CD8-positive, alpha-beta memory T cell (primary cell): Measurements from ENCODE around the gene KRIT1. TPM values are rescaled to one million over a fixed set of nuclear protein-coding genes. Genes with fewer than 3 reads are reported as not detected.

Experiments
- CTCF ChIA-PET: fragments of 350-600 bp; sonication (Branson Sonifier 250); formaldehyde crosslinking; loops from one replicate; lab custom pipeline; 2021; ENCODE audit warnings: antibody characterized with exemption; lab: Charles Lee
- POLR2A ChIA-PET: fragments of 350-600 bp; sonication (Branson Sonifier 250); formaldehyde crosslinking; loops from one replicate; lab custom pipeline; 2021; ENCODE audit warnings: antibody characterized with exemption; lab: Charles Lee
- DNase-seq, 5 donors: peaks; one replicate each; pipeline versions ENCODE4 v3.0.0 to v3.0.0-alpha.2; 2020 to 2022; ENCODE audit warnings: mixed read lengths in 1 of 5
- H3K27ac ChIP-seq: one replicate; pipeline ENCODE4 v1.7.0; 2013; ENCODE audit warnings: low read depth, mild to moderate bottlenecking, low read length, moderate library complexity
- H3K27me3 ChIP-seq: 2 replicates; pipeline ENCODE4 v1.7.0; 2013; ENCODE audit warnings: low read length, mild to moderate bottlenecking; ENCODE audit not compliant: insufficient read depth, poor library complexity, severe bottlenecking
- H3K36me3 ChIP-seq: 2 replicates; pipeline ENCODE4 v1.7.0; 2013; ENCODE audit warnings: mild to moderate bottlenecking, low read length, moderate library complexity; ENCODE audit not compliant: insufficient read depth
- H3K4me1 ChIP-seq: 2 replicates; pipeline ENCODE4 v1.7.0; 2013; ENCODE audit warnings: mild to moderate bottlenecking, low read length, moderate library complexity; ENCODE audit not compliant: insufficient read depth
- H3K4me3 ChIP-seq: 2 replicates; pipeline ENCODE4 v1.7.0; 2013; ENCODE audit warnings: mild to moderate bottlenecking, low read length
- H3K9me3 ChIP-seq: 2 replicates; pipeline ENCODE4 v1.7.0; 2013; ENCODE audit warnings: mild to moderate bottlenecking, low read length
- H3K27ac Mint-ChIP-seq, 8 donors: one replicate each; pipeline ENCODE4 v1.8.0; 2020 to 2021; ENCODE audit warnings: mixed read lengths in 8 of 8, mild to moderate bottlenecking in 6 of 8, inconsistent platforms in 3 of 8, moderate library complexity in 3 of 8
- H3K27me3 Mint-ChIP-seq, 2 donors: one replicate each; pipeline ENCODE4 v1.8.0; 2020 to 2021; ENCODE audit warnings: mixed read lengths in 2 of 2, mild to moderate bottlenecking in 1 of 2, moderate library complexity in 1 of 2
- H3K36me3 Mint-ChIP-seq, 3 donors: one replicate each; pipeline ENCODE4 v1.8.0; 2020 to 2021; ENCODE audit warnings: mixed read lengths in 3 of 3, inconsistent platforms in 1 of 3, mild to moderate bottlenecking in 1 of 3
- H3K4me1 Mint-ChIP-seq, 3 donors: one replicate each; pipeline ENCODE4 v1.8.0; 2020 to 2021; ENCODE audit warnings: mixed read lengths in 3 of 3, inconsistent platforms in 1 of 3, mild to moderate bottlenecking in 1 of 3
- H3K4me3 Mint-ChIP-seq, 7 donors: one replicate each; pipeline ENCODE4 v1.8.0; 2020 to 2021; ENCODE audit warnings: mixed read lengths in 7 of 7, mild to moderate bottlenecking in 6 of 7, moderate library complexity in 4 of 7, inconsistent platforms in 2 of 7
- H3K9me3 Mint-ChIP-seq, 5 donors: one replicate each; pipeline ENCODE4 v1.8.0; 2020 to 2022; ENCODE audit warnings: mixed read lengths in 5 of 5, mild to moderate bottlenecking in 3 of 5, moderate library complexity in 2 of 5, inconsistent platforms in 1 of 5
- polyA plus RNA-seq: library from polyadenylated mRNA; unstranded; fragments of 300-500 nt; fragmentation: Illumina TruSeq; gene quantifications from one replicate; pipeline ENCODE4 v1.2.3, GENCODE V29; 2021
- total RNA-seq, 2 experiments: library from RNA; stranded (reverse); gene quantifications; one replicate each; pipeline ENCODE4 v1.2.3, GENCODE V29; 2021

Gene KRIT1
- total and polyA plus RNA-seq, 3 experiments from 2014 or later, result 18.3 to 48.3 (median 44.6) TPM

GRCh38 chr7:92150450-92151017 lies 95.2 kb downstream of the KRIT1 start:
- no peaks in the 10 kb centered on the region for H3K36me3 ChIP-seq

GRCh38 chr7:92149736-92150239 lies 95.9 kb downstream of the KRIT1 start:
- Histone ChIP-seq H3K36me3 (no peaks in the 10 kb centered on the region), H3K9me3 (no peaks in the 10 kb centered on the region), H3K27me3 (no peaks in the 10 kb centered on the region), H3K4me1 (no peaks in the 10 kb centered on the region), H3K4me3 (no peak overlapping the region), H3K27ac (no peak overlapping the region)
- CTCF ChIA-PET, result no interaction called here
- H3K27me3 Mint-ChIP-seq, result peaks cover 2 to 5% of the 10 kb centered on the region in 2 donors
- DNase-seq, result no peak
- POLR2A ChIA-PET, result no interaction called here
- no peaks in the 10 kb centered on the region for H3K36me3 Mint-ChIP-seq
- H3K9me3 Mint-ChIP-seq, result no peaks in the 10 kb centered on the region
- no peak overlapping the region for H3K27ac Mint-ChIP-seq
- H3K4me3 Mint-ChIP-seq, result no peak overlapping the region
- H3K4me1 Mint-ChIP-seq, result no peaks in the 10 kb centered on the region

More at GRCh38 chr7:92150450-92151017, 95.2 kb downstream of the KRIT1 start:
- Mint-ChIP-seq H3K4me3 (no peak overlapping the region), H3K27me3 (peaks cover 2 to 8% of the 10 kb centered on the region in 2 donors), H3K9me3 (no peaks in the 10 kb centered on the region), H3K4me1 (no peaks in the 10 kb centered on the region), H3K36me3 (no peaks in the 10 kb centered on the region), H3K27ac (no peak overlapping the region)
- no peaks in the 10 kb centered on the region for H3K27me3 ChIP-seq
- ChIA-PET POLR2A (no interaction called here), CTCF (no interaction called here)
- no peak for DNase-seq
- no peak overlapping the region for H3K4me3 ChIP-seq
- no peaks in the 10 kb centered on the region for H3K9me3 ChIP-seq
- H3K27ac ChIP-seq, result no peak overlapping the region
- H3K4me1 ChIP-seq, result no peaks in the 10 kb centered on the region

Other genes with a start within 250 kb of the KRIT1 start
- gene CYP51A1, start 111.4 kb downstream of the KRIT1 start, total RNA-seq, result 10 to 100 TPM; 44.5 TPM
- 13.4 TPM for gene CYP51A1, start 111.4 kb downstream of the KRIT1 start, polyA plus RNA-seq
- gene LRRD1, start 66.8 kb downstream of the KRIT1 start, total RNA-seq, result not detected
- not detected for gene LRRD1, start 66.8 kb downstream of the KRIT1 start, polyA plus RNA-seq
- 10 to 100 TPM; 42.7 to 44.7 TPM for gene ANKIB1, start 60 bp upstream of the KRIT1 start, total RNA-seq
- 7.8 TPM for gene ANKIB1, start 60 bp upstream of the KRIT1 start, polyA plus RNA-seq
- 10 to 100 TPM; 18.3 to 18.9 TPM for gene GATAD1, start 201.6 kb upstream of the KRIT1 start, total RNA-seq
- gene GATAD1, start 201.6 kb upstream of the KRIT1 start, polyA plus RNA-seq, result 11.4 TPM
- not detected for gene ERVW-1, start 232.0 kb upstream of the KRIT1 start, total RNA-seq
- not detected for gene ERVW-1, start 232.0 kb upstream of the KRIT1 start, polyA plus RNA-seq